SK-N-MC (cell line): ENCODE results near the gene C1orf122.

ENCODE experiments used
- EZH2 ChIP-seq: fragments of 200-600 bp; sonication (generic); IDR thresholded peaks from one replicate; pipeline ENCODE4 v1.6.1; 2017; ENCODE audit warnings: antibody characterized with exemption
- FOXP2 ChIP-seq: optimal IDR thresholded peaks from 2 replicates; pipeline ENCODE3; 2011; ENCODE audit warnings: mild to moderate bottlenecking, moderate library complexity; ENCODE audit not compliant: insufficient read depth; ENCODE audit errors: extremely low read length, control extremely low read depth
- POLR2AphosphoS5 ChIP-seq: IDR thresholded peaks from 2 replicates; pipeline ENCODE4 v1.6.1; 2012; ENCODE audit warnings: mild to moderate bottlenecking, low read depth, low read length, borderline replicate concordance

GRCh38 chr1:37821481-37821880 lies 13.9 kb downstream of the C1orf122 start:
- TF ChIP-seq EZH2 (no peak), POLR2AphosphoS5 (no peak), FOXP2 (no peak)
